ENCODE data around the gene KDM4D. TPM values are rescaled to one million over a fixed set of nuclear protein-coding genes. Genes with fewer than 3 reads are reported as not detected.

The KDM4D gene
- total and polyA plus RNA-seq, 9 of the 15 experiments (the other 6 are each of a cell fraction or from before 2014, with no cell fraction given) = 0.34 to 1.1 (median 0.50) TPM

GRCh38 chr11:94987378-94987777 lies 13.9 kb downstream of the KDM4D start:
- FAIRE-seq = no peak
- no peak overlapping the region for H3K27ac ChIP-seq (ENCODE audit: extremely low read depth, low read depth, low read length)
- no peaks in the 10 kb centered on the region for H3K36me3 ChIP-seq (ENCODE audit: control insufficient read depth, insufficient read depth, low read length)
- no peaks in the 10 kb centered on the region for H4K20me1 ChIP-seq (replicated peaks; ENCODE audit: control insufficient read depth, insufficient read depth, low read length)
- no peak for ATAC-seq
- H3K9ac ChIP-seq (ENCODE audit: insufficient read depth in 1 of 2, low read depth in 2 of 2, low read length in 2 of 2) = no peak overlapping the region
- ChIA-PET CTCF (ENCODE audit: low intra/inter-chr PET ratio) (no interaction called here), POLR2A (no interaction called here)
- no peak overlapping the region for H3K4me3 ChIP-seq
- no peak for DNase-seq (ENCODE audit: extremely low read depth in 1 of 4, low spot score in 3 of 4)
- no peaks in the 10 kb centered on the region for H3K4me1 ChIP-seq (replicated peaks in 1 of 2; ENCODE audit: control insufficient read depth in 2 of 2, insufficient read depth in 2 of 2, low read length in 2 of 2)
- in situ Hi-C loops (cut with MboI) = no loop called here
- H3K4me2 ChIP-seq (ENCODE audit: insufficient read depth, low read length) = no peak overlapping the region
- H2AFZ ChIP-seq (ENCODE audit: low read depth, low read length) = no peak overlapping the region
- BruUV-seq (replicated peaks) = no TSS peak
- intact Hi-C loops (cut with micrococcal nuclease) = no loop called here
- no peaks in the 10 kb centered on the region for H3K79me2 ChIP-seq (ENCODE audit: control insufficient read depth, insufficient read depth, low read length)
- H3K9me3 ChIP-seq (replicated peaks; ENCODE audit: control insufficient read depth, insufficient read depth, low read depth, low read length) = no peaks in the 10 kb centered on the region
- WGBS (ENCODE audit: insufficient coverage, low coverage, missing lambda C conversion rate) = 5% methylated on average over 4 of the region's 4 CpGs
- H3K9me1 ChIP-seq (ENCODE audit: control insufficient read depth, insufficient read depth, low read length) = no peaks in the 10 kb centered on the region
- TF ChIP-seq HSF4 (CRISPR knock-in tag; IDR thresholded peaks at IDR 0.05; ENCODE audit: borderline replicate concordance) (no peak), ZNF23 (CRISPR knock-in tag; IDR thresholded peaks at IDR 0.05) (no peak), TFE3 (CRISPR knock-in tag; IDR thresholded peaks at IDR 0.05) (no peak), ZNF407 (IDR thresholded peaks at IDR 0.05; ENCODE audit: low read depth) (no peak), DEAF1 (CRISPR knock-in tag; IDR thresholded peaks at IDR 0.05) (no peak), ZNF444 (CRISPR knock-in tag; IDR thresholded peaks at IDR 0.05) (no peak), PREB (CRISPR knock-in tag; IDR thresholded peaks at IDR 0.05) (no peak)
- H3K27me3 ChIP-seq (ENCODE audit: control insufficient read depth in 2 of 2, insufficient read depth in 2 of 2, low read length in 2 of 2) = 0 out of 5 replicates have a peak, but pooled peaks cover 0 to 2% of the 10 kb centered on the region in 2 experiments

Data from K562 (cell line).